Testis (tissue), 2 donors: ENCODE results near the gene MARK4.

Source experiments
- CTCF ChIP-seq, 3 experiments: fragments of 450-650 bp in 2 of 3; fragments of 200-600 bp in 1 of 3; sonication (generic) in 1 of 3; IDR thresholded peaks; one replicate each; pipeline ENCODE4 v1.5.1; 2016 to 2019; ENCODE audit warnings: antibody characterized with exemption in 3 of 3, mild to moderate bottlenecking in 2 of 3, moderate library complexity in 1 of 3
- POLR2A ChIP-seq: fragments of 450-650 bp; IDR thresholded peaks from one replicate; pipeline ENCODE4 v1.6.1; 2017; ENCODE audit warnings: antibody characterized with exemption, mild to moderate bottlenecking, moderate library complexity

DNA sequence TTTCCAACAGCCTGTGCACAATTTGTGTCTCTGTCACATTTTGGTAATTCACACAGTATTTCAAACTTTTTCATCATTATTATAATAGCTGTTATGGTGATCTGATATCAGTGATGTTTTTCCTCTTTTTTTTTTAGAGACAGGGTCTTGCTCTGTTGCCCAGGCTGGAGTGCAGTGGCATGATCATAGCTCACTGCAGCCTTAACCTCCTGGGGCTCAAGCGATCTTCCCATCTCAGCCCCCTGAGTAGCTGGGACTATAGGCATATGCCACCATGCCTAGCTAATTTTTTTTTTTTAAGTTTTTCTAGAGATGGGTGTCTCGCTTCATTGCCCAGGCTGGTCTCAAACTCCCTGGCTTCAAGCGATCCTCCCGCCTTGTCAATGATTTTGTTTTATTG is 5.8 kb downstream of the MARK4 start:
- no peak for TF ChIP-seq CTCF (IDR thresholded peaks at IDR 0.05)
- no peak for TF ChIP-seq POLR2A
